HEK293 (cell line): ENCODE results near the gene NECAB3.
A peak's percentile ranks its signal among the peaks of the same experiment; 100 is the strongest.

Experiments used
- CTCF ChIA-PET: fragments of 350-600 bp; formaldehyde crosslinking; extraction: SDS; loops from one replicate; lab custom pipeline; 2021; ENCODE audit warnings: antibody characterized with exemption; lab: Yijun Ruan, JAX
- POLR2A ChIA-PET: fragments of 300-600 bp; formaldehyde crosslinking; extraction: SDS; loops from one replicate; lab custom pipeline; 2020; ENCODE audit warnings: antibody characterized with exemption, inconsistent platforms; lab: Yijun Ruan, JAX
- H3K27ac ChIP-seq: fragments of 200-500 bp; sonication (Bioruptor generic); 2 replicates; pipeline ENCODE4 v1.5.1; 2014; ENCODE audit warnings: low read depth, low read length, control low read depth, inconsistent platforms; ENCODE audit errors: extremely low read depth
- H3K36me3 ChIP-seq, 2 experiments: fragments of 200-500 bp in 1 of 2; sonication (Bioruptor generic) in 1 of 2; 1 replicate in 1 of 2; 2 replicates in 1 of 2; pipeline ENCODE4 v1.5.1; 2014 to 2017; ENCODE audit warnings: inconsistent platforms in 2 of 2, low read length in 2 of 2; ENCODE audit not compliant: control insufficient read depth in 2 of 2, insufficient read depth in 1 of 2
- H3K4me1 ChIP-seq: fragments of 200-500 bp; sonication (Bioruptor generic); 2 replicates; pipeline ENCODE4 v1.5.1; 2014; ENCODE audit warnings: mild to moderate bottlenecking, low read length, inconsistent platforms; ENCODE audit not compliant: control insufficient read depth, insufficient read depth
- H3K4me3 ChIP-seq: 2 replicates; pipeline ENCODE4 v1.5.1; 2011; ENCODE audit warnings: low read depth, mild to moderate bottlenecking, control low read depth, low read length, moderate library complexity
- H3K9me3 ChIP-seq: fragments of 200-500 bp; sonication (Bioruptor generic); 2 replicates; pipeline ENCODE4 v1.5.1; 2014; ENCODE audit warnings: low read depth, low read length, inconsistent platforms; ENCODE audit not compliant: control insufficient read depth, insufficient read depth
- GLIS1 ChIP-seq: fragments of 450-650 bp; formaldehyde crosslinking; IDR thresholded peaks from 2 replicates; pipeline ENCODE4 v1.5.1; 2016; ENCODE audit warnings: missing biosample characterization, missing genetic modification characterization
- GLIS2 ChIP-seq: fragments of 450-650 bp; formaldehyde crosslinking; IDR thresholded peaks from 2 replicates; pipeline ENCODE4 v1.5.1; 2016; ENCODE audit warnings: missing biosample characterization, missing genetic modification characterization
- HOXA7 ChIP-seq: sonication (generic); formaldehyde crosslinking; IDR thresholded peaks from 2 replicates; pipeline ENCODE4 v1.8.1; 2022; ENCODE audit warnings: missing genetic modification reagents, borderline replicate concordance
- PRDM10 ChIP-seq: fragments of 450-650 bp; formaldehyde crosslinking; IDR thresholded peaks from 2 replicates; pipeline ENCODE4 v1.5.1; 2016; ENCODE audit warnings: missing biosample characterization, missing genetic modification characterization
- SP3 ChIP-seq: fragments of 450-650 bp; formaldehyde crosslinking; IDR thresholded peaks from 2 replicates; pipeline ENCODE4 v1.5.1; 2016; ENCODE audit warnings: missing biosample characterization, missing genetic modification characterization
- TCF7L2 ChIP-seq: IDR thresholded peaks from 2 replicates; pipeline ENCODE4 v1.6.1; 2011; ENCODE audit warnings: low read depth, mild to moderate bottlenecking, inconsistent platforms, low read length, moderate library complexity, borderline replicate concordance
- TRIM28 ChIP-seq: IDR thresholded peaks from 2 replicates; pipeline ENCODE4 v1.6.1; 2011; ENCODE audit warnings: low read length, control low read depth, borderline replicate concordance
- WT1 ChIP-seq: fragments of 450-650 bp; formaldehyde crosslinking; IDR thresholded peaks from 2 replicates; pipeline ENCODE4 v1.5.1; 2016; ENCODE audit warnings: missing biosample characterization, missing genetic modification characterization
- ZBTB20 ChIP-seq: fragments of 450-650 bp; formaldehyde crosslinking; IDR thresholded peaks from 2 replicates; pipeline ENCODE4 v1.5.1; 2016; ENCODE audit warnings: missing biosample characterization, missing genetic modification characterization
- ZBTB49 ChIP-seq: fragments of 450-650 bp; formaldehyde crosslinking; IDR thresholded peaks from 2 replicates; pipeline ENCODE4 v1.5.1; 2016; ENCODE audit warnings: missing biosample characterization, missing genetic modification characterization, low read depth
- ZFHX2 ChIP-seq: fragments of 450-650 bp; formaldehyde crosslinking; conservative IDR thresholded peaks from 2 replicates; pipeline ENCODE4 v1.5.1; 2016; ENCODE audit warnings: missing biosample characterization, missing genetic modification characterization
- ZIC2 ChIP-seq: fragments of 450-650 bp; formaldehyde crosslinking; IDR thresholded peaks from 2 replicates; pipeline ENCODE4 v1.5.1; 2016; ENCODE audit warnings: missing biosample characterization, missing genetic modification characterization
- ZNF10 ChIP-seq: fragments of 450-650 bp; formaldehyde crosslinking; IDR thresholded peaks from 2 replicates; pipeline ENCODE4 v1.5.1; 2017; ENCODE audit warnings: missing biosample characterization, missing genetic modification characterization
- ZNF335 ChIP-seq: fragments of 450-650 bp; formaldehyde crosslinking; conservative IDR thresholded peaks from 2 replicates; pipeline ENCODE4 v1.5.1; 2016; ENCODE audit warnings: missing biosample characterization, missing genetic modification characterization
- ZNF366 ChIP-seq: fragments of 450-650 bp; formaldehyde crosslinking; conservative IDR thresholded peaks from 2 replicates; pipeline ENCODE4 v1.5.1; 2016; ENCODE audit warnings: missing biosample characterization, missing genetic modification characterization
- ZNF433 ChIP-seq: fragments of 450-650 bp; formaldehyde crosslinking; IDR thresholded peaks from 2 replicates; pipeline ENCODE4 v1.5.1; 2016; ENCODE audit warnings: missing biosample characterization, missing genetic modification characterization, low read depth
- ZNF600 ChIP-seq: fragments of 450-650 bp; formaldehyde crosslinking; IDR thresholded peaks from 2 replicates; pipeline ENCODE4 v1.5.1; 2016; ENCODE audit warnings: missing biosample characterization, missing genetic modification characterization
- ZNF624 ChIP-seq: fragments of 450-650 bp; formaldehyde crosslinking; IDR thresholded peaks from 2 replicates; pipeline ENCODE4 v1.5.1; 2017; ENCODE audit warnings: missing biosample characterization, missing genetic modification characterization
- ZNF843 ChIP-seq: fragments of 450-650 bp; formaldehyde crosslinking; IDR thresholded peaks from 2 replicates; pipeline ENCODE4 v1.5.1; 2016; ENCODE audit warnings: missing biosample characterization, missing genetic modification characterization
- ZSCAN4 ChIP-seq: fragments of 450-650 bp; formaldehyde crosslinking; IDR thresholded peaks from 2 replicates; pipeline ENCODE4 v1.5.1; 2017; ENCODE audit warnings: missing biosample characterization, missing genetic modification characterization
- ZXDB ChIP-seq: fragments of 450-650 bp; formaldehyde crosslinking; IDR thresholded peaks from 2 replicates; pipeline ENCODE4 v1.5.1; 2016; ENCODE audit warnings: missing biosample characterization, missing genetic modification characterization

Gene NECAB3

GRCh38 chr20:33676652-33677645 is 2.7 kb upstream of the NECAB3 start:
- H3K4me1 ChIP-seq, result peaks cover 4% of the 10 kb centered on the region; the same call in 1 of the 2 replicates
- TF ChIP-seq GLIS2, result no peak
- TF ChIP-seq ZNF600 (tag by site-specific recombination), result 0 out of 2 replicates have a peak, but pooled peaks have one; percentile 16
- no peak for TF ChIP-seq TRIM28
- TF ChIP-seq ZXDB (tag by site-specific recombination), result no peak
- TF ChIP-seq ZNF335 (tag by site-specific recombination), result no peak
- no peak for TF ChIP-seq ZBTB49 (tag by site-specific recombination)
- TF ChIP-seq HOXA7 (CRISPR knock-in tag), result no peak
- TF ChIP-seq TCF7L2, result no peak
- H3K36me3 ChIP-seq, result peaks cover 13 to 65% of the 10 kb centered on the region in 2 experiments; a peak in 2 of 3 replicates
- no peak overlapping the region; the same call in 1 of the 2 replicates for H3K27ac ChIP-seq
- ChIA-PET POLR2A (interaction anchor here (2.3 kb wide), 1 partner anchor 8 kb away, joined by 9 read pairs; no protein-coding TSS in a partner anchor), CTCF (interaction anchor here (1.4 kb wide), 1 partner anchor 9 kb away, joined by 6 read pairs; no protein-coding TSS in a partner anchor)
- H3K9me3 ChIP-seq, result no peaks in the 10 kb centered on the region
- no peak overlapping the region for H3K4me3 ChIP-seq

GRCh38 chr20:33676121-33676520 is 1.9 kb upstream of the NECAB3 start:
- H3K4me3 ChIP-seq, result no peak overlapping the region
- CTCF ChIA-PET, result no interaction called here

GRCh38 chr20:33675136-33675959 is 1.1 kb upstream of the NECAB3 start:
- ChIA-PET CTCF (no interaction called here), POLR2A (interaction anchor here (0.9 to 2.5 kb wide), 3 partner anchors 9 to 12 kb away, joined by 3 to 11 read pairs (median 9); partner anchors contain the start of gene ACTL10)
- H3K9me3 ChIP-seq, result no peaks in the 10 kb centered on the region
- H3K36me3 ChIP-seq, result peaks cover 13 to 67% of the 10 kb centered on the region in 2 experiments; a peak in 2 of 3 replicates
- peaks cover 4% of the 10 kb centered on the region; the same call in 1 of the 2 replicates for H3K4me1 ChIP-seq
- H3K4me3 ChIP-seq, result no peak overlapping the region
- no peak overlapping the region for H3K27ac ChIP-seq
- TF ChIP-seq ZNF10, result no peak
- TF ChIP-seq PRDM10 (tag by site-specific recombination), result peak; percentile 71
- no peak for TF ChIP-seq ZNF843 (tag by site-specific recombination)
- TF ChIP-seq ZSCAN4 (tag by site-specific recombination), result no peak
- peak; percentile 20; the same call in 1 of the 2 replicates for TF ChIP-seq ZIC2
- peak; percentile 82 for TF ChIP-seq GLIS2
- TF ChIP-seq ZNF366 (tag by site-specific recombination), result peak; percentile 7; the same call in 1 of the 2 replicates
- peak; percentile 93 for TF ChIP-seq ZNF600 (tag by site-specific recombination)
- peak; percentile 9; the same call in 1 of the 2 replicates for TF ChIP-seq SP3
- TF ChIP-seq ZBTB20 (tag by site-specific recombination), result peak; percentile 86
- TF ChIP-seq GLIS1, result peak; percentile 98
- TF ChIP-seq WT1 (tag by site-specific recombination), result 0 out of 2 replicates have a peak, but pooled peaks have one; percentile 40
- no peak for TF ChIP-seq HOXA7 (CRISPR knock-in tag)

More at GRCh38 chr20:33676121-33676520, 1.9 kb upstream of the NECAB3 start:
- H3K9me3 ChIP-seq, result no peaks in the 10 kb centered on the region
- peaks cover 13 to 67% of the 10 kb centered on the region in 2 experiments; a peak in 2 of 3 replicates for H3K36me3 ChIP-seq
- H3K27ac ChIP-seq, result no peak overlapping the region
- POLR2A ChIA-PET, result interaction anchor here (2.3 to 2.5 kb wide), 2 partner anchors 9 to 12 kb away, joined by 9 to 11 read pairs; no protein-coding TSS in a partner anchor
- TF ChIP-seq GLIS2 (no peak), ZNF624 (tag by site-specific recombination) (no peak), ZNF433 (tag by site-specific recombination) (no peak), SP3 (no peak), ZFHX2 (tag by site-specific recombination) (peak; percentile 34; the same call in 1 of the 2 replicates)
- H3K4me1 ChIP-seq, result peaks cover 4% of the 10 kb centered on the region; the same call in 1 of the 2 replicates
